ENCODE measurements around the gene CDH8.

CDH8 gene

DNA sequence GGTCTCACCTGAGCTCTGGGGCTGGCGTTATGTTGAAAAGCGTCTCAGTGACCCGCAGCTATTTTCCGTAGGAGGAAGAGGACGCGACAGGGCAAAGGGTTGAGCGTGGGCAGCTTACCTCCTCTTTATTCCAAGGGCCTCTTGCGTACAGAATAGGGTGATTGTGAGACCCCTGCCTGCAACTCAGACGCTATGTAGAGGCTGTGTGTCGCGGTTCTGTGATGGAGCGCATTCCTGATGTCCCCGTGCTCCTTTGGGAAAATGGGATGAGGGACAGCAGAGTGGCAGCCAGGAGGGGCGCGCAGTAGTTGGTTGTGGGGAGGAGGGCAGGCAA, 531 bp upstream of the CDH8 start:
- peak overlapping the region; percentile 79 for H3K4me3 ChIP-seq
- H3K9ac ChIP-seq (ENCODE audit: insufficient read length): no peak overlapping the region
- H3K9me3 ChIP-seq (ENCODE audit: low read depth, low read length): no peaks in the 10 kb centered on the region
- no peaks in the 10 kb centered on the region for H3K36me3 ChIP-seq (ENCODE audit: insufficient read depth, low read length)
- no peak for TF ChIP-seq POLR2AphosphoS5 (IDR thresholded peaks at IDR 0.05; ENCODE audit: borderline replicate concordance, low read depth, low read length)
- DNase-seq (ENCODE audit: low read depth, low spot score): no peak
- H3K27ac ChIP-seq: no peak overlapping the region

DNA sequence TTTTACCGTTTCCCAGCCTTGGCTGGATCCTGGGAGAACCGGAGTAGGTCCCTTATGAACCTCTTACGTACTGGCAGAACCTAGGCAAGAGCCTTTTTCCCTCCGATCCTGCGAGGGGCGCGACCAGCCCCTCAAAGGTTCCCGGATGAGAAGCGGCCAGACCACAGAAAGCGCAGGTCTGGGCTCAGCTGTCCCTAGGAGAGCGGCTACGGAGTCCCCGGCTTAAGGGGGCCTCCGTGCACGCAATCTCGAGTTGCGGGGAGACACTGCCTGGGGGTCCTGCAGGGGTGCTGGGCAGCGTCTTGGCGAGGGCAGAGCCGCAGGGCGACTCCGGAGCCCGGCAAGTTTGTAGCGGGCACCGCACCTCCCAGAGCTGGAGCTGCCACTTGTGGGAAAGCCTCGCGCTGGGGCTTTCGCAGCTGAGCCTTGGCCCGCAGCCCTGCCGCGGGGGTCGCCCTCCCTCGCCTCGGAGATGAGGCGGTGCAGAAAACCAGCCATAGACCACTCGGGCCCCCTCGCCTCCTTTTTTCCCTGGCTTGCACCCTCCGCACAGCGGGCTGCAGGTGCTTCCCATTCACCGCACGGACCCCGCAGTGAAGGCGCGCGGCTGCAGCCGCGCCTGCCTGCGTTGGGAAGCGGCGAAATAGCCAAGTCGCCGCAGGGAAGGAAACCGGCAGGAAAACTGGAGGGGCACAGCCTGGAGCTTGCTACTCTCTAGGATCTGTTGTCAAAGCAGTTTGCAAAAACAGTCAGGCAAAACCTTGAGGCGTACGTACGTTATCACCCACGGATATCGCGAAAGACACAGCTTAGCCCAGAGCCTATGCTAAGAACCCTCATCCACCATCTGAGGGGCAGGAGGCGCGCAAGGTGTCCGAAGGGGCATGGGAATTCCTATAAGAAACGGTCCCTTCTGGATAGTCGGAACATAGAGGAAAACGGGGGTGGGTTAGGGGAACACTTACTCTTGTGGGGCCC, 834 bp downstream of the CDH8 start:
- no peak for TF ChIP-seq FOXP2 (optimal IDR thresholded peaks at IDR 0.05; ENCODE audit: control extremely low read depth, extremely low read length, insufficient read depth)
- TF ChIP-seq POLR2AphosphoS5 (IDR thresholded peaks at IDR 0.05; ENCODE audit: borderline replicate concordance, low read depth, low read length): no peak
- TF ChIP-seq EZH2 (IDR thresholded peaks at IDR 0.05): no peak
- H3K27ac ChIP-seq: no peak overlapping the region
- peak overlapping the region; percentile 79 for H3K4me3 ChIP-seq
- no peak for DNase-seq (ENCODE audit: low read depth, low spot score)
- H3K36me3 ChIP-seq (ENCODE audit: insufficient read depth, low read length): no peaks in the 10 kb centered on the region
- peak overlapping the region; percentile 33 for H3K9ac ChIP-seq (ENCODE audit: insufficient read length)
- H3K9me3 ChIP-seq (ENCODE audit: low read depth, low read length): no peaks in the 10 kb centered on the region

DNA sequence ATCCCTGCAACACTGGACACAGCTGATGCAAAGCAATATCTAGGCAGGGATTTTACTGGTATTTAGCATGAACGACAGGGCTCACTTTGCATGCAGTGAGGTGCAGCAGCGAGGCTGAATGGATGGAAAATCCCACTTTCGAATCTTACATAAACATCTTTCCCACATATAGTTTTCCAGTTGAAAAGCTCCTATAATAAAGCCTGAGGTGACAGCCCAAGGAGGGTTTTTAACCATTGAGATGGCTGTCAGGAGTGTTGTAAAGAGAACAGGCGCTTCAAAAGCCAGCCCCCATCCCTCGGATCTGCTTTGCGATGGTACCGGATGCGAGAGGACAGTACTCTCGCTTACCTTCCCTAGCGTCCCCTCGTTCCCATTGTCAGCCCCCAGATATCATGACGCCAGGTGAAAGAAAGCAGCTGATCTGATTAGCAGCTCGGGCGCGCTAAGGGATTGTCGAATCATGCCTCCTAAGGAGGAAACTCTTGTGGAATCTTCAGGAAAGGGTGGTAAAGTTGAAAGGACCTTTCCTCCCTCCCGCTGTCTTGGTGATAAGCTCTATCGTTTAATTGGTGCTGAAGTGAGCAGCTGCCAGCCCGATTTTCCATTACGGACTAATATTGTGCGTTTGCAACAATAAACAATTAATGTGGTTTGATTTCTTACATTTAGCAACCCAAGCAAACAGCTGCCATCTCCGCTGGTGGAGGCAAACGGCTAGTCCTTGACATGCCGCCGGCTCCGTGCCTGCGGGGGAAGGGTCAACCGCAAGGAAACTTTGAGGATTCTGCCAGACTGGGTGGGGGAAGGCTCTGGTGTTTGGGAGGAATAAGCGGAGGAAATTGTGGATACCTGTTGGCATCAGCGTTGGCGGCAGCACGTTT, 1.8 kb downstream of the CDH8 start:
- TF ChIP-seq EZH2 (IDR thresholded peaks at IDR 0.05) (no peak), FOXP2 (optimal IDR thresholded peaks at IDR 0.05; ENCODE audit: control extremely low read depth, extremely low read length, insufficient read depth) (no peak), POLR2AphosphoS5 (IDR thresholded peaks at IDR 0.05; ENCODE audit: borderline replicate concordance, low read depth, low read length) (no peak)
- no peaks in the 10 kb centered on the region for H3K9me3 ChIP-seq (ENCODE audit: low read depth, low read length)
- H3K4me3 ChIP-seq: peak overlapping the region; percentile 79
- no peak for DNase-seq (ENCODE audit: low read depth, low spot score)
- no peak overlapping the region for H3K9ac ChIP-seq (ENCODE audit: insufficient read length)
- H3K27ac ChIP-seq: no peak overlapping the region
- no peaks in the 10 kb centered on the region for H3K36me3 ChIP-seq (ENCODE audit: insufficient read depth, low read length)

DNA sequence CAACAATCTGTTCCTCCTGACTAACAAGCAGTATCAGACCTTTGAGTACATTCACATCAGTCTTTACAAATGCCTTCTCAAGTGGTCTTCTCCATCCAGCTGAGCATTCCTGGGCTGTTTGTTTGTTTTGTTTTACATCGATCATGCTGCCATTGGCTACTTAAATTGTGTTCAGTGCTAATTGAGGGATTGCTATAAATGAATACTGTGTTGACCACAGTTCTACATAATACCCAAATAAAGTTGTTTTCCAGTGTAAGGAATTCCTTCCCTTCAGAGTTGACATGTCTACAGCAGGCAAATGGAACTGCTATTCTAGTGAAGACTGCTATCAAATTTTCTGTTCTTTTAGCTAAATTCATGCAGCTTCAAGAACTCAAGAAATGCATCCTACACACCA, 3.2 kb downstream of the CDH8 start:
- H3K36me3 ChIP-seq (ENCODE audit: insufficient read depth, low read length): no peaks in the 10 kb centered on the region
- H3K9me3 ChIP-seq (ENCODE audit: low read depth, low read length): no peaks in the 10 kb centered on the region
- H3K9ac ChIP-seq (ENCODE audit: insufficient read length): no peak overlapping the region
- no peak overlapping the region for H3K4me3 ChIP-seq
- TF ChIP-seq POLR2AphosphoS5 (IDR thresholded peaks at IDR 0.05; ENCODE audit: borderline replicate concordance, low read depth, low read length): no peak
- TF ChIP-seq EZH2 (IDR thresholded peaks at IDR 0.05): no peak
- no peak for TF ChIP-seq FOXP2 (optimal IDR thresholded peaks at IDR 0.05; ENCODE audit: control extremely low read depth, extremely low read length, insufficient read depth)
- H3K27ac ChIP-seq: no peak overlapping the region
- DNase-seq (ENCODE audit: low read depth, low spot score): no peak

DNA sequence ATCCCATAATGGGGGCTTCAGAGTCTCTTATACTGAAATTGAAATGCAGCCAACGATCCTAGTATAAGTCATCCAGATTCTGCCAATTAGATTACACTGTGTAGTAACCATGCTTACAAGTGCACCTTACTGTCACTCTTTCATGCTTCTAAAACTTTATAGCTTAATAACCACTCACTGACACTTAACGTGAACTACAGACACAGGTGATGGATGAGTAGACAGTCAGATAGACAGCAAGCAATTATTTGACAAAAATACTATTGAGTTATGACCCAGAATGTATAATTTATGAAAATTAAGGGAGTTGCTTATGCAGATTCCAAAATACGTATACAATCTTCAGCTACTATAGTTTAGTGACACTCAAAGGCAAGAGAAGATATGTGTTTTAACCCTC, 6.3 kb downstream of the CDH8 start:
- H3K36me3 ChIP-seq (ENCODE audit: insufficient read depth, low read length): no peaks in the 10 kb centered on the region
- H3K9me3 ChIP-seq (ENCODE audit: low read depth, low read length): no peaks in the 10 kb centered on the region
- H3K27ac ChIP-seq: no peak overlapping the region
- DNase-seq (ENCODE audit: low read depth, low spot score): no peak
- no peak overlapping the region for H3K9ac ChIP-seq (ENCODE audit: insufficient read length)
- H3K4me3 ChIP-seq: no peak overlapping the region
- no peak for TF ChIP-seq EZH2 (IDR thresholded peaks at IDR 0.05)
- no peak for TF ChIP-seq FOXP2 (optimal IDR thresholded peaks at IDR 0.05; ENCODE audit: control extremely low read depth, extremely low read length, insufficient read depth)
- no peak for TF ChIP-seq POLR2AphosphoS5 (IDR thresholded peaks at IDR 0.05; ENCODE audit: borderline replicate concordance, low read depth, low read length)

DNA sequence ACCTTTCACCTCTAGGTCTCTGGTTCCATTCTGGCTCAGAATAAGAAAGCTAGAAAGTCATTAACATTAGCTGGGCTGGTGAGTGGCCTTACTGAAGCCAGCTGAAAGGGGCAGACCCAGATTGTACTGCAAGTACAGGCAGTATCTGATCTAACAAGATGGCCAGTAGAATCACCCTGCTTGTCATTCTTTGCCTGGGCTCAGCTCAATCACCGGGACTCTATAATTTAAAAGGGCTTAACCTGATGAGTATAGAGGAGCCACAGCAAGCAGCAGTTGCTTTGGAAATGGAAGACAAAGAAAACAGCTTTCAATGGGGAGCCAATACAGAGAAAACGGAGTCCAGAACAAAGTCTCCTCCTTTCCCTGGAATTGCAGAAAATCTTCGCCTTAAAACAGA, 13.6 kb downstream of the CDH8 start:
- Histone ChIP-seq H3K9ac (ENCODE audit: insufficient read length) (no peak overlapping the region), H3K36me3 (ENCODE audit: insufficient read depth, low read length) (no peaks in the 10 kb centered on the region), H3K4me3 (no peak overlapping the region), H3K9me3 (ENCODE audit: low read depth, low read length) (no peaks in the 10 kb centered on the region), H3K27ac (no peak overlapping the region)
- DNase-seq (ENCODE audit: low read depth, low spot score): no peak
- TF ChIP-seq FOXP2 (optimal IDR thresholded peaks at IDR 0.05; ENCODE audit: control extremely low read depth, extremely low read length, insufficient read depth): no peak

DNA sequence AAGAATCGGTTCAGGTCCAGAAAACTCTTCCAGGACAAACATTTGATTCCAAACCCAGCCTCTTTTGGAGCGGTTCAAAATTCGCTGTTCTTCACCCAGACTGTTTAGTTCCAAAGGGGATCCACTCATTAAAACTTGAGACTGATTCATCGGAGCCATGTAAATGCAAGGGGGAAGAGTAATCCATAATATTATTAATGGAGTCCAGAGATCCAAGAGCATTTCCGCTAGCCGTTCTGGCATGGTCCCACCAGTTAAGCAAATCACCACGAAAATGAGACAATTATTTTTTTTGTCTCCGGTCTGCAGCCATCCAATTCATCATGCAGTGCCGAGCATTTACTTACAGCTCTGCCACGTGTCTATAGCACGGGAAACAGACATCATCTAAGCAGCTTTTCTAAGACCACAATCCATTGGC, 15.1 kb downstream of the CDH8 start:
- Histone ChIP-seq H3K27ac (no peak overlapping the region), H3K9ac (ENCODE audit: insufficient read length) (no peak overlapping the region), H3K36me3 (ENCODE audit: insufficient read depth, low read length) (no peaks in the 10 kb centered on the region), H3K9me3 (ENCODE audit: low read depth, low read length) (no peaks in the 10 kb centered on the region), H3K4me3 (no peak overlapping the region)
- TF ChIP-seq POLR2AphosphoS5 (IDR thresholded peaks at IDR 0.05; ENCODE audit: borderline replicate concordance, low read depth, low read length): no peak
- no peak for TF ChIP-seq FOXP2 (optimal IDR thresholded peaks at IDR 0.05; ENCODE audit: control extremely low read depth, extremely low read length, insufficient read depth)
- TF ChIP-seq EZH2 (IDR thresholded peaks at IDR 0.05): no peak
- DNase-seq (ENCODE audit: low read depth, low spot score): no peak

DNA sequence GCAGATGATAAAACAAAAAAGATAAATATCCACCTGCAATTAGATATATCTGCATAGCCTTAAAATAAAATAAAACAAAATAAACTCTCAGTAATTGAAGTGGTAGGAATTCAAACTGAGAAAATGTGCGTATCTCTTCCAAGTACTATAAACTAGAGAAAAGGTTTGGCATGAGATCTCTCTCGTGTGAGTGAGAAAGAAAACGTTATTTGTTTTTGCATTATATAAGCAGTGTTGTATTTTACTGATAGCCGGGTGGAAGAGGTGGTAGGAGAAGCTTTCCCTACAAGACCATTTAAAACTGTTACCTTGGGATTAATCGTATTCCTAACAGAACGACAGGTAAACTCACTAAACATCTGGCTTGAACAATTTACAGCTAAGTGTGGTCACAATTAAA, 15.6 kb downstream of the CDH8 start:
- Histone ChIP-seq H3K4me3 (no peak overlapping the region), H3K9me3 (ENCODE audit: low read depth, low read length) (no peaks in the 10 kb centered on the region), H3K27ac (no peak overlapping the region), H3K36me3 (ENCODE audit: insufficient read depth, low read length) (no peaks in the 10 kb centered on the region), H3K9ac (ENCODE audit: insufficient read length) (no peak overlapping the region)
- no peak for TF ChIP-seq FOXP2 (optimal IDR thresholded peaks at IDR 0.05; ENCODE audit: control extremely low read depth, extremely low read length, insufficient read depth)
- TF ChIP-seq EZH2 (IDR thresholded peaks at IDR 0.05): no peak
- TF ChIP-seq POLR2AphosphoS5 (IDR thresholded peaks at IDR 0.05; ENCODE audit: borderline replicate concordance, low read depth, low read length): no peak
- DNase-seq (ENCODE audit: low read depth, low spot score): no peak
